Neural cell (in vitro differentiated cells): Measurements from ENCODE around the gene RGL3. TPM values are rescaled to one million over a fixed set of nuclear protein-coding genes. Genes with fewer than 3 reads are reported as not detected.

ENCODE experiments used
- polyA plus RNA-seq: library from polyadenylated mRNA; depleted of rRNA; stranded (reverse); fragments of >200 nt; gene quantifications from 2 replicates; pipeline ENCODE4 v1.2.3, GENCODE V29; 2014
- small RNA-seq, 3 experiments: library from RNA; depleted of rRNA; stranded (forward); fragments of <200 nt; gene quantifications; one replicate each; pipeline ENCODE3, GENCODE V24; 2012

Gene RGL3
- polyA plus RNA-seq, 1 donor from 2014 or later, result not detected

Small RNA genes lying within 50 kb of the gene (small RNA-seq; reads per million reads assigned to genes)
- 0 to 1.2 (median 0) reads per million in 3 experiments for gene RF00019

Other genes starting within 250 kb of the RGL3 start
- 0.25 and 0.26 TPM in 2 replicates for gene KANK2, start 221.8 kb downstream of the RGL3 start, polyA plus RNA-seq
- gene ANGPTL8, start 179.7 kb downstream of the RGL3 start, polyA plus RNA-seq, result not detected in 2 replicates
- 0.48 TPM in 1 of 2 replicates, not detected in the other for gene DOCK6, start 156.8 kb downstream of the RGL3 start, polyA plus RNA-seq
- gene TSPAN16, start 123.2 kb downstream of the RGL3 start, polyA plus RNA-seq, result not detected in 2 replicates
- gene RAB3D, start 79.7 kb downstream of the RGL3 start, polyA plus RNA-seq, result 16.7 and 19.3 TPM in 2 replicates
- gene TMEM205, start 73.0 kb downstream of the RGL3 start, polyA plus RNA-seq, result 113 and 136 TPM in 2 replicates
- gene CCDC159, start 72.8 kb downstream of the RGL3 start, polyA plus RNA-seq, result 2.4 TPM in 1 of 2 replicates, not detected in the other
- gene PLPPR2, start 63.9 kb downstream of the RGL3 start, polyA plus RNA-seq, result 44.1 and 47.6 TPM in 2 replicates
- 2.1 and 2.4 TPM in 2 replicates for gene SWSAP1, start 44.6 kb downstream of the RGL3 start, polyA plus RNA-seq
- 3.1 and 5.8 TPM in 2 replicates for gene EPOR, start 35.0 kb downstream of the RGL3 start, polyA plus RNA-seq
- gene ODAD3, start 15.8 kb upstream of the RGL3 start, polyA plus RNA-seq, result 3.4 and 5.4 TPM in 2 replicates
- gene PRKCSH, start 16.3 kb upstream of the RGL3 start, polyA plus RNA-seq, result 29.6 and 70.2 TPM in 2 replicates
- gene ELAVL3, start 61.7 kb upstream of the RGL3 start, polyA plus RNA-seq, result 38.7 and 68.9 TPM in 2 replicates
- 16.5 and 24.6 TPM in 2 replicates for gene ZNF653, start 86.5 kb upstream of the RGL3 start, polyA plus RNA-seq
- gene ECSIT, start 109.8 kb upstream of the RGL3 start, polyA plus RNA-seq, result 98.3 and 99.0 TPM in 2 replicates
- 0.18 TPM in 1 of 2 replicates, not detected in the other for gene CNN1, start 119.5 kb upstream of the RGL3 start, polyA plus RNA-seq
- 38.0 and 64.8 TPM in 2 replicates for gene ELOF1, start 139.9 kb upstream of the RGL3 start, polyA plus RNA-seq
- gene ACP5, start 158.3 kb upstream of the RGL3 start, polyA plus RNA-seq, result not detected in 2 replicates
- gene ZNF627, start 178.2 kb upstream of the RGL3 start, polyA plus RNA-seq, result 84.3 and 91.6 TPM in 2 replicates